ENCODE results near the gene RASSF3.

DNA sequence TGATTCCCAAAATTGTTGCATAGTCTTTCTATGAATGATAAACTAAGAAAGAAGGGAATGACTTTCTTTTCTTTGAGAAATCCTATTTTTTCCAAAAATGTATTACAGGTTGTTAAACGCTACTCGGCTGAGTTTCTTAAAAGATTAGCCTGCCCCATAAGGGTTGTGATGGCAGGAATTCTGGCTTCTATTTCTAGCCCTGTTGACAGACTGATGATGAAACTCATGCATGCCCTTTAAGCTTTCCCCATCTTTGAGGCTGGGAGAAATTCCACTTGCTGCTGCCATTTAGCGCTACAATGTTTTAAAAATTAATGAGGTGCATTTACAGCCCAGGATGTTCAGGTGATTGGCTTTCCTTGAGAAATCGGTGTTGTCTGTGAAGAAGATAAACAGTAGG, 33.2 kb upstream of the RASSF3 start:
- TF ChIP-seq, protein P1, sequence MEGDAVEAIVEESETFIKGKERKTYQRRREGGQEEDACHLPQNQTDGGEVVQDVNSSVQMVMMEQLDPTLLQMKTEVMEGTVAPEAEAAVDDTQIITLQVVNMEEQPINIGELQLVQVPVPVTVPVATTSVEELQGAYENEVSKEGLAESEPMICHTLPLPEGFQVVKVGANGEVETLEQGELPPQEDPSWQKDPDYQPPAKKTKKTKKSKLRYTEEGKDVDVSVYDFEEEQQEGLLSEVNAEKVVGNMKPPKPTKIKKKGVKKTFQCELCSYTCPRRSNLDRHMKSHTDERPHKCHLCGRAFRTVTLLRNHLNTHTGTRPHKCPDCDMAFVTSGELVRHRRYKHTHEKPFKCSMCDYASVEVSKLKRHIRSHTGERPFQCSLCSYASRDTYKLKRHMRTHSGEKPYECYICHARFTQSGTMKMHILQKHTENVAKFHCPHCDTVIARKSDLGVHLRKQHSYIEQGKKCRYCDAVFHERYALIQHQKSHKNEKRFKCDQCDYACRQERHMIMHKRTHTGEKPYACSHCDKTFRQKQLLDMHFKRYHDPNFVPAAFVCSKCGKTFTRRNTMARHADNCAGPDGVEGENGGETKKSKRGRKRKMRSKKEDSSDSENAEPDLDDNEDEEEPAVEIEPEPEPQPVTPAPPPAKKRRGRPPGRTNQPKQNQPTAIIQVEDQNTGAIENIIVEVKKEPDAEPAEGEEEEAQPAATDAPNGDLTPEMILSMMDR (IDR thresholded peaks at IDR 0.05; ENCODE audit: low read depth, low read length), result no peak
- TF ChIP-seq EZH2phosphoT487 (IDR thresholded peaks at IDR 0.05; ENCODE audit: low read depth), result no peak

Data from OCI-LY3 (cell line).